CD14-positive monocyte (primary cell): ENCODE measurements around the gene KLHL8. TPM values are rescaled to one million over a fixed set of nuclear protein-coding genes. Genes with fewer than 3 reads are reported as not detected.
A peak's percentile ranks its signal among the peaks of the same experiment; 100 is the strongest.

Source experiments
- DNase-seq, 3 donors: peaks; one replicate each; pipeline ENCODE4 v3.0.0-alpha.2; 2011 to 2022
- H2AFZ ChIP-seq: 2 replicates; pipeline ENCODE4 v1.6.0; 2012; ENCODE audit warnings: mild to moderate bottlenecking, low read depth, low read length, inconsistent platforms; ENCODE audit not compliant: insufficient read depth, poor library complexity, severe bottlenecking
- H3K27ac ChIP-seq, 2 donors: 1 replicate in 1 of 2; 2 replicates in 1 of 2; pipeline ENCODE4 v1.5.1; 2012 to 2013; ENCODE audit warnings: low read length in 2 of 2, control low read depth in 1 of 2, inconsistent platforms in 1 of 2, low read depth in 1 of 2, mild to moderate bottlenecking in 1 of 2
- H3K27me3 ChIP-seq, 2 donors: one replicate each; pipeline versions ENCODE4 v1.6.0 to v1.6.1; 2011 to 2013; ENCODE audit warnings: low read length in 2 of 2; ENCODE audit not compliant: control insufficient read depth in 2 of 2, insufficient read depth in 2 of 2
- H3K36me3 ChIP-seq, 2 donors: replicated peaks in 1 of 2; 1 replicate in 1 of 2; 2 replicates in 1 of 2; pipeline versions ENCODE4 v1.5.1 to v1.6.1; 2012 to 2013; ENCODE audit warnings: low read length in 2 of 2, control low read depth in 1 of 2, inconsistent platforms in 1 of 2, mild to moderate bottlenecking in 1 of 2; ENCODE audit not compliant: insufficient read depth in 2 of 2, control insufficient read depth in 1 of 2
- H3K4me1 ChIP-seq, 2 donors: 1 replicate in 1 of 2; 2 replicates in 1 of 2; pipeline versions ENCODE4 v1.5.1 to v1.6.1; 2012 to 2013; ENCODE audit warnings: low read length in 2 of 2, control low read depth in 1 of 2, inconsistent platforms in 1 of 2, mild to moderate bottlenecking in 1 of 2, moderate library complexity in 1 of 2; ENCODE audit not compliant: insufficient read depth in 2 of 2, control insufficient read depth in 1 of 2
- H3K4me2 ChIP-seq: replicated peaks from 2 replicates; pipeline ENCODE3; 2012; ENCODE audit warnings: low read length, moderate library complexity, mild to moderate bottlenecking; ENCODE audit not compliant: poor library complexity, severe bottlenecking; ENCODE audit errors: extremely low read depth
- H3K4me3 ChIP-seq, 3 experiments: fragments of 200-600 bp in 1 of 3; sonication (generic) in 1 of 3; replicated peaks in 1 of 3; 1 replicate in 2 of 3; 2 replicates in 1 of 3; pipeline ENCODE4 v1.5.1; 2011 to 2013; ENCODE audit warnings: low read length in 3 of 3, mild to moderate bottlenecking in 3 of 3, control low read depth in 2 of 3, low read depth in 2 of 3, inconsistent platforms in 1 of 3, moderate library complexity in 1 of 3
- H3K79me2 ChIP-seq: 2 replicates; pipeline ENCODE4 v1.6.0; 2012; ENCODE audit warnings: mild to moderate bottlenecking, control low read depth, inconsistent platforms, low read length, moderate library complexity; ENCODE audit not compliant: insufficient read depth
- H3K9ac ChIP-seq: 2 replicates; pipeline ENCODE4 v1.6.0; 2017; ENCODE audit warnings: low read length, mild to moderate bottlenecking; ENCODE audit not compliant: insufficient read depth, poor library complexity, severe bottlenecking
- H3K9me3 ChIP-seq, 2 donors: replicated peaks in 1 of 2; 1 replicate in 1 of 2; 2 replicates in 1 of 2; pipeline versions ENCODE4 v1.5.1 to v1.6.1; 2012 to 2013; ENCODE audit warnings: low read length in 2 of 2, control low read depth in 1 of 2; ENCODE audit not compliant: control insufficient read depth in 1 of 2, insufficient read depth in 1 of 2
- H4K20me1 ChIP-seq: 2 replicates; pipeline ENCODE4 v1.6.0; 2012; ENCODE audit warnings: mild to moderate bottlenecking, low read length, control low read depth, moderate library complexity; ENCODE audit not compliant: insufficient read depth
- H3K27ac Mint-ChIP-seq, 7 donors: one replicate each; pipeline ENCODE4 v1.8.0; 2020; ENCODE audit warnings: mild to moderate bottlenecking in 7 of 7, mixed read lengths in 7 of 7, moderate library complexity in 6 of 7, inconsistent platforms in 2 of 7
- H3K27me3 Mint-ChIP-seq, 3 donors: one replicate each; pipeline ENCODE4 v1.8.0; 2021 to 2022; ENCODE audit warnings: low read depth in 3 of 3, mild to moderate bottlenecking in 3 of 3, mixed read lengths in 3 of 3, moderate library complexity in 3 of 3, inconsistent platforms in 1 of 3
- H3K36me3 Mint-ChIP-seq, 2 donors: one replicate each; pipeline ENCODE4 v1.8.0; 2020; ENCODE audit warnings: mixed read lengths in 2 of 2, inconsistent platforms in 1 of 2, mild to moderate bottlenecking in 1 of 2
- H3K4me1 Mint-ChIP-seq: one replicate; pipeline ENCODE4 v1.8.0; 2020; ENCODE audit warnings: mild to moderate bottlenecking, mixed read lengths
- H3K4me3 Mint-ChIP-seq, 2 donors: one replicate each; pipeline ENCODE4 v1.8.0; 2020; ENCODE audit warnings: mild to moderate bottlenecking in 2 of 2, mixed read lengths in 2 of 2, moderate library complexity in 1 of 2
- H3K9me3 Mint-ChIP-seq, 7 donors: one replicate each; pipeline ENCODE4 v1.8.0; 2020 to 2022; ENCODE audit warnings: mixed read lengths in 7 of 7, mild to moderate bottlenecking in 6 of 7, moderate library complexity in 6 of 7, inconsistent platforms in 2 of 7
- CTCF ChIP-seq: fragments of 200-600 bp; IDR thresholded peaks from one replicate; pipeline ENCODE4 v1.8.0; 2022; ENCODE audit warnings: antibody characterized with exemption, mild to moderate bottlenecking
- WGBS: methylation state at CpG from one replicate; pipeline ENCODE4 v1.1.5; 2013; ENCODE audit warnings: missing lambda C conversion rate; ENCODE audit not compliant: insufficient coverage; 5-methylcytosine and 5-hydroxymethylcytosine counted together
- intact Hi-C, 2 donors: fragments of 100-400 bp; cut with micrococcal nuclease; formaldehyde crosslinking; loops; one replicate each; pipeline versions ENCODE4 v1.15.0 to v1.15.1; 2023
- polyA plus RNA-seq, 3 donors: library from polyadenylated mRNA; depleted of rRNA in 1 of 3; unstranded in 2 of 3; stranded (reverse) in 1 of 3; fragments of 300-500 nt in 2 of 3; fragments of >200 nt in 1 of 3; fragmentation: Illumina TruSeq in 2 of 3; gene quantifications; 1 replicate in 2 of 3; 2 replicates in 1 of 3; pipeline ENCODE4 v1.2.3, GENCODE V29; 2012 to 2021

KLHL8 gene
- polyA plus RNA-seq, 3 donors, result 7.5 to 28.6 (median 23.7) TPM

- Mint-ChIP-seq H3K27ac (peak overlapping the region in 1 of 7 donors; percentile 35), H3K9me3 (peaks cover 0 to 3% (median 0%) of the 10 kb centered on the region in 7 donors), H3K27me3 (no peaks in the 10 kb centered on the region), H3K4me3 (no peak overlapping the region), H3K36me3 (peaks cover 7 to 28% of the 10 kb centered on the region in 2 donors), H3K4me1 (peaks cover 19% of the 10 kb centered on the region)
- H3K27ac ChIP-seq, result no peak overlapping the region
- no peaks in the 10 kb centered on the region for H3K4me1 ChIP-seq
- peaks cover 0 to 23% of the 10 kb centered on the region in 2 donors for H3K36me3 ChIP-seq
- peaks cover 66% of the 10 kb centered on the region for H4K20me1 ChIP-seq
- DNase-seq, result no peak
- no peaks in the 10 kb centered on the region for H3K9me3 ChIP-seq
- no peak overlapping the region for H3K9ac ChIP-seq
- intact Hi-C loops, result no loop called here
- H3K4me3 ChIP-seq, result no peak overlapping the region
- no peak for TF ChIP-seq CTCF
- no peak overlapping the region for H3K4me2 ChIP-seq
- H3K79me2 ChIP-seq, result peaks cover 87% of the 10 kb centered on the region
- no peak overlapping the region for H2AFZ ChIP-seq
- no peaks in the 10 kb centered on the region for H3K27me3 ChIP-seq
- no CpG with 5 or more reads among the region's 4 CpGs for WGBS
Observed at GRCh38 chr4:87193958-87194675, 26.3 kb downstream of the KLHL8 start.

GRCh38 chr4:87192145-87192919 lies 28.1 kb downstream of the KLHL8 start:
- DNase-seq, result no peak
- Histone ChIP-seq H3K9ac (no peak overlapping the region), H4K20me1 (peaks cover 52% of the 10 kb centered on the region), H2AFZ (no peak overlapping the region), H3K27me3 (no peaks in the 10 kb centered on the region), H3K36me3 (peaks cover 0 to 23% of the 10 kb centered on the region in 2 donors), H3K4me3 (no peak overlapping the region), H3K79me2 (peaks cover 80% of the 10 kb centered on the region), H3K9me3 (no peaks in the 10 kb centered on the region), H3K4me2 (no peak overlapping the region), H3K4me1 (no peaks in the 10 kb centered on the region), H3K27ac (no peak overlapping the region)
- no peak for TF ChIP-seq CTCF
- Mint-ChIP-seq H3K9me3 (peaks cover 0 to 3% (median 0%) of the 10 kb centered on the region in 7 donors), H3K27me3 (no peaks in the 10 kb centered on the region), H3K4me3 (no peak overlapping the region), H3K27ac (no peak overlapping the region), H3K4me1 (peaks cover 10% of the 10 kb centered on the region), H3K36me3 (peaks cover 8 to 28% of the 10 kb centered on the region in 2 donors)
- intact Hi-C loops, result no loop called here
- WGBS, result no CpG with 5 or more reads among the region's 3 CpGs
